Measurements from ENCODE around the gene ZNF816.
"Not testable (repeated sequence)": the region's sequence is repeated elsewhere in the genome, so short reads cannot be mapped to it uniquely, and the experiment has no call there.

Gene ZNF816

GRCh38 chr19:52962394-52963246, at the start of gene ZNF816:
Gene ZNF816 (minus strand): TSS chr19:52962881. CDS start chr19:52956089, 6,792 bp downstream.
- DNase-seq, result peak; percentile 95

GRCh38 chr19:53012006-53012405, 49.3 kb upstream of the ZNF816 start:
- DNase-seq, result no peak

- no peak for DNase-seq
Observed at GRCh38 chr19:53010494-53010893, 47.8 kb upstream of the ZNF816 start.

GRCh38 chr19:53008061-53008778, 45.5 kb upstream of the ZNF816 start:
- no peak for DNase-seq

GRCh38 chr19:53007606-53008005, 44.9 kb upstream of the ZNF816 start:
- DNase-seq, result no peak

GRCh38 chr19:53007200-53007599, 44.5 kb upstream of the ZNF816 start:
- DNase-seq, result no peak

- no peak for DNase-seq
Observed at GRCh38 chr19:53004242-53004641, 41.6 kb upstream of the ZNF816 start.

- DNase-seq, result no peak
Observed at GRCh38 chr19:53002479-53002878, 39.8 kb upstream of the ZNF816 start.

- DNase-seq, result no peak
Observed at GRCh38 chr19:52997975-52998374, 35.3 kb upstream of the ZNF816 start.

- DNase-seq, result no peak
Observed at GRCh38 chr19:52995711-52996110, 33.0 kb upstream of the ZNF816 start.

GRCh38 chr19:52993342-52994178, 30.9 kb upstream of the ZNF816 start:
- no peak for DNase-seq

GRCh38 chr19:52992109-52993004, 29.7 kb upstream of the ZNF816 start:
- DNase-seq, result no peak

GRCh38 chr19:52991484-52991883, 28.8 kb upstream of the ZNF816 start:
- no peak for DNase-seq

- no peak for DNase-seq
Observed at GRCh38 chr19:52990759-52991418, 28.2 kb upstream of the ZNF816 start.

- DNase-seq, result no peak
Observed at GRCh38 chr19:52988506-52988905, 25.8 kb upstream of the ZNF816 start.

GRCh38 chr19:52987221-52987620, 24.5 kb upstream of the ZNF816 start:
- DNase-seq, result no peak

GRCh38 chr19:52983167-52983566, 20.5 kb upstream of the ZNF816 start:
- not testable (repeated sequence) for DNase-seq

- DNase-seq, result no peak
Observed at GRCh38 chr19:52981329-52981728, 18.6 kb upstream of the ZNF816 start.

GRCh38 chr19:52967772-52968171, 5.1 kb upstream of the ZNF816 start:
- DNase-seq, result no peak

GRCh38 chr19:52963247-52963618, 552 bp upstream of the ZNF816 start:
- no peak for DNase-seq

- DNase-seq, result no peak
Observed at GRCh38 chr19:52961981-52962380, 700 bp downstream of the ZNF816 start.

All from NCI-H774 (cell line).